HK-2 (cell line): ENCODE results near the gene FTO.
"Not testable (repeated sequence)": the region's sequence is repeated elsewhere in the genome, so short reads cannot be mapped to it uniquely, and the experiment has no call there.

Source experiments
- DNase-seq: peaks from one replicate; pipeline ENCODE4 v3.0.0-alpha.2; 2018; ENCODE audit not compliant: unreplicated experiment

FTO gene

DNA sequence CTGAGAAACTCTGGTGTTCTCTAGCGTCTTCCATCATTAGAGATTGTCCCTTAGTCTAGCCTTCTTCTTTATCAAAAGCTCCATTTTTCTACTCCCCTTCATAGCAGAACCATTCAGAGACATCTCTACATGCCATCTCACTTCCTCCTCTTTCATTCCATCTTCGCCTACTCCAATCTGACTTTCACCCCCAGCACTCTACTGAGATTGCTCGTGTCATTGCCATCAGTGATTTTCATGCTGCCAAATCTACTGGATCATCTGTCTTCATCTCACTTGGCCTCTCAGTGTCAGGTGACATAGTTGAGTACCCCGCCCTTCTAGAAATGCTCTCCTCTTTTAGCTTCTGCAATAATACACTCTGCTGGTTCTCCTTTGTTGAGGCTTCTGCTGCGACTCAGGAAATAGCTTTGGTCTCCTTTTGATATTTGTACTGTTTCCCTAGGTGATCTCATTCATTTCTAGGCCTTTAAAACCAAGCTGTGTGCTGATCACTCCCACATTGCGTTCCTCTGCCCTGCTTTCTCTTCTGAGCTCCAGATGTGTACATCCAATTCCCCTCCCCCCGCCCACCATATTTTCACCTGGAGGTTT lies 119.1 kb downstream of the FTO start:
- DNase-seq: no peak

DNA sequence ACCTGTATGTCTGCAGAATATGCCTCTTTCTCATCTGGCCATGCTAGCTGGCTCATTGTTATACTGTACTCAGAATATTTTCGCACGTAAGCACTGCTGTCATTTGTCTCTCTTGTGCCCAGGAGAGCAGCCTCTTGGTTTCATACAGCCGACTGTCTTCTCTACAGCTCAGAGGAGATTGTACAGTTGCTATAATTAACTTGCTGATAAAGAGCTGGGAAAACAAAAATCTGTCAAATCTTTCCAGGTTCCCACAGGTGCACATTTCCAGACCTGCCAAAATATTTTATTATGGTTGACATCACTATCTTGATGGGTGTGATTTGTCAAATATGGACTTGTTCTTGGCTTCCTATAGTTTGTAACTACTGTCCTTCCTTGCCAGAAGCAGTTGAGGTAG lies 122.7 kb downstream of the FTO start:
- no peak for DNase-seq

DNA sequence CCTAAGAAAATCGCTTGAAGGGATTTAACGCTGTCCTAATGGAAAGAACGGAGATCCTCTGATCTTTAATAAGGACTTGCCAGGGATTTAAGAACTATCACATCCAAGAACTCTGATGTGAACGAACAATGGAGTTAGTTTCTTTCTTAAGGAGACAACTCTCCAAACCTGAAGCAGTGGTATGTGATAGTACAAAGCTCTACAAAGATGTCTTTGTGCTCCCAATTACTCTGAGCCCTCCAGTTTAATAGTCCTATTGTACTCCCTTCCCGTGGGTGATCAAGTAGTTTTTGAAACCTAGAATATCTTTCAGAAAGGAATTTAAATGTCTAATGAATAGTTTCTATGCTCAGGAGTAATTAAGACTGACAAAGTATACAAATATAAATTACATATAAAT lies 123.8 kb downstream of the FTO start:
- no peak for DNase-seq

DNA sequence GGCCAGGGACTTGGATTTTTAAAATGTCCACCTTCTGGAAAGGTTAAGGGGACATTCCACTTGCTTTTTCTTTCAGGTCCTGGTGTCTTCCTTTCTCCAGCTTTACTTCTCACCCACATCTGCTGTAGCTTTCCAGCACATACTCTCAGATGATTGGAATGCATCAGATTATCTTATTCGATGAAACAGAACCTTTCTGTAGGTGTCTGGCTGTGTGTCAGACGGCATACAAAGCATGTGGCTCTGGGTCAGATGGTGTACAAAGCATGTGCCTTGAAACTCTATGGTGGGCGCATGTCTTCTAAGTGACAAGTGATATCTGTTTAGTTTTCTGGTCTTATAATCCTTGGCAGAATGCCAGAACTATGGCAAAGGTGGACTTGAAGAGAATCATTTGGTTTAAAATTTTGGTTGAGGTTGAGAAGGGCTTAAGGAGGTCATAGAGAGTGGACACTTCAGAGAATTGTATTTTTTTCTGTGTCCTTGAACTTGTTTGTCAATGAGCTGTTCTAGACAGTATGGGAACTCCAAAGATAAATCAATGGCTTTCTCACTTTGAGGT lies 125.3 kb downstream of the FTO start:
- peak; percentile 29 for DNase-seq

DNA sequence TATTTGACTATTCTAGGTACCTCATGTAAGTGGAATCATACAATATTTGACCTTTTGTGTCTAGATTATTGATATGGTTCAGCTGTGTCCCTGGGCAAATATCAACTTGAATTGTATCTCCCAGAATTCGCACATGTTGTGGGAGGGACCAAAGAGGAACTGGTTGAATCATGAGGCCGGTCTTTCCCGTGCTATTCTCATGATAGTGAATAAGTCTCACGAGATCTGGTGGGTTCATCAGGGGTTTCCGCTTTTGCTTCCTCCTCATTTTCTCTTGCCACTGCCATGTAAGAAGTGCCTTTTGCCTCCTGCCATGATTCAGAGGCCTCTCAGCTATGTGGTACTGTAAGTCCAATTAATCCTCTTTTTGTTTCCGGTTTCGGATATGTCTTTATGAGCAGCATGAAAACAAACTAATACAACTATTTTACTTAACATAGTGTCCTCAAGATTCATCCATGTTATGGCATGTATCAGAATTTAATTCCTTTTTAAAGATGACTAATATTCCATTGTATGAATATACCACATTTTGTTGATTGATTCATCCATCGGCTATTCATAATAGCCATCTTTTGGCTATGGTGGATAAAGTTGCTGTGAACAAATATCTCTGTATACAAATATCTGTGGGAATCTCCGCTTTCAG lies 129.1 kb downstream of the FTO start:
- no peak for DNase-seq

DNA sequence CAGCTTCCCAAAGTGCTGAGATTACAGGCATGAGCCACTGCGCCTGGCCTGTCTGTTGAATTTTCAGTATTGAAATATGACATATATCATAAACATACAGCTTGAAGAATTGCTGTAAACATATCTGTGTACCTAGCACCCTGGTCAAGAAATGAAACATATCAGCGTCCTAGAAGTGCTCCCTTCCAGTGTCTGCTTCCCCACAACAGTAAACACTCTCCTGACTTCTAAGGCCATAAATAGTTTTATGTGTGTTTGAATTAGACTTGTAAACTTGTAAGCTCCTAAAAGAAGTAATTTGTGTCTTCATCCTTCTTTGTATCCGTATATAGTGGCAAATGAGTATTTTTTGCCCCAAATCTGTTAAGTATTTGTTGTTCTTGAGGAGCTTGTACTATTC lies 132.2 kb downstream of the FTO start:
- DNase-seq: no peak

DNA sequence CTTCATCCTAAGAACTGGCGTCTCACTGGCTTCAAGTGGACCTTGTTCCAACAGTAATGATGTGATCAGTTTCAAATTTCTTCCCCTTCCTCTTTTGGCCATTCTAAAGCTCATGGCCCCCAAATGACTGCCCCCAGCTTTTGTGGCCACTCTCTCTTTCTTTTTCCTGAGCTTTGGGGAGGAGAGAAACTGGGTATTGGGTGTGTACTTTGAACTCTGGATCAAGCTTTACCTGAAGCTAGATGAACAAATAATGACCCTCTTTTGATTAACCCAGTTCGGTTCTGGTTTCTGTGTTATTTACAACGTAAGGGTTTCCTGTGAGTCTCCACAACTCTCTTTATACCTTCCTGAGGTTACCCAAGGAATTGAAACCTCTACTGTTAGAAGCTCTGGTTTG lies 132.7 kb downstream of the FTO start:
- no peak for DNase-seq

DNA sequence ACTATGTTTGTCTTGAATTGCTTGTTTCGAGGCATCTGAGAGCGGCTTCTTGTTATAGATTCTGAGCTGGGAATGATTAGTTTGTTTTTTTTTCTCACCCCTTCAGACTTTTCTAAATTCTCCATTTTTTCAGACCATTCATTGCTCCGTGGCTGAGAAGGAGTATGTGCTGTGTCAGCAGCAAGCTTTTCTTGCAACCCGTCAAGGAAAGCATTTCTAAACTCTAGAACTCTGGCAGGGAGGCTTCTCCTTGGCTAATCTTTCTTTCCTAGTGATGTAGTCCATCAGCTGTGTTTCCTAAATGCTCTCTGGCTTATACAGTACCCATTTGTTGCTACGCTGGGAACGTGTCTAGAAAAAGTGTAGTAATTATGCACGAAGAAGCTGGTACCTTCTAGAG lies 133.5 kb downstream of the FTO start:
- no peak for DNase-seq

DNA sequence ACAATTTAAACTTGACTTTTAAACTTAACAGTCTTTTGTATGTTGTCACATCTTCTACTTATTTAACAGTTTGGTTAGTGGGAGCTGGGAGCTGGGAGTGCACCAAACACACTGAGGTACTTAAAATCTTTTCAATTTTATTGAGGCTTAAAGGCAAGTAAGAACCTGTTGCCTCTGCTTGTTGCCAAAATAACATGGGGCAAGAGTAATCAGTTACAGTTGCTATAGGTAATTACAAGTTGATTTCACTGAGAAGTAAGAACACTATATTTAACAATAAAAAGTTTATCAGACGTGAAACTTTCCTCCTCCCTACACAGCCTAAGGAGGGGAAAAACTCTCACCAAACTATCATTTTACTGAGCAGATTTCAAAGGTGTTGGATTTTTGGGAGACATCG lies 135.2 kb downstream of the FTO start:
- no peak for DNase-seq

DNA sequence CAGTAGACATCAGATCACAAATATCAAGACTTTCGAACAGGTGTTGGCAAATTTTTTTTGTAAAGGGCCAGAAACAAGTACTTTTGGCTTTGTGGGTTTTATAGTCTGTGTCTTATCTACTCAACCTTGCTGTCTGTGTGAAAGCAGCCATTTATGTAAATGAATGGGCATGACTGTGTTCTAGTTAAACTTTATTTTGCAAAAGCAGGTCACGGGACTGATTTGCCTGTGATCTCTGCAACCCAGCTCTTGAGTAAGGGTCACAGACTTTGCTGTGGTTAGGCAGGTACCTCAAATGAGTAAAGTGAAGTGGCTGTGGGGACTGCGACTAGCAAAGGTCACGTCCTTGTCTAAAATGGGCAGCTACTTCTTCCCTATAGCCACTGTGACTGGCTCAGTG lies 136.5 kb downstream of the FTO start:
- DNase-seq: no peak

DNA sequence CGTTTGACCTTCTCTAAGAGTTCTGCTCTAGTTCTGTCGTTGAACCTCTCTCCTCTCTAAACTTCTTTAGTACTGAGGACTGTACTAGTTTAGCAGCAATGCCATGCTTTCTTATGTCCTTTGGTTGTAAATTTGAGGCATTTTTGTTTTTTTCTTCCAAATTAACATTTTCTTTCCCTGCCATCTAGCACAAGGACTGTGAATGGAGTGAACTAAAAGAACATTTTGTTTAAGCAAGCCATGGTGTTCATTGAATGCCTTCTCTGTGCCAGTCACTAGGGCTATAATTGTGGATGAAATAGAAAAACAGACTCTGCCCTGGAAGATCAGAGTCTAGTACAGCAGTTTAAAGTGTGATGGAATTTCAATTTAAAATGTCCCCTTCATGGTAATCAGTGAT lies 137.9 kb downstream of the FTO start:
- no peak for DNase-seq

DNA sequence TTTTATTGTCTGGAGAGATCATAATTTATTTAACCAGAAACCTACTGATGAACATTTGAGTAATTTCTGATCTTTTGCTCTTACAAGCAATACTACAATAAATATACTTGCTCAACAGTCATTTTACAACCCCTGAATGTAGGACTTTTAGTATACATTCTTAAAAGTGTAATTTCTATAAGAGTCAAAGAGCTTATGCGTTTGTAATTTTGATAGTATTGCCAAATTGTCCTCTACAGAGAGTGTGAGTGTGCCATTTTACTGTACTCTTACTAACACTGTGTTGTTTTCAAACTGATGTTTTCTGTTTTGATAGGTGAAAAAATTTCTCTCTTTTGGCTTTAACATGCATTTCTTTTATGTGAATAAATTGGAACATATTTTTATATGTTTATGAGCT lies 139.1 kb downstream of the FTO start:
- no peak for DNase-seq

DNA sequence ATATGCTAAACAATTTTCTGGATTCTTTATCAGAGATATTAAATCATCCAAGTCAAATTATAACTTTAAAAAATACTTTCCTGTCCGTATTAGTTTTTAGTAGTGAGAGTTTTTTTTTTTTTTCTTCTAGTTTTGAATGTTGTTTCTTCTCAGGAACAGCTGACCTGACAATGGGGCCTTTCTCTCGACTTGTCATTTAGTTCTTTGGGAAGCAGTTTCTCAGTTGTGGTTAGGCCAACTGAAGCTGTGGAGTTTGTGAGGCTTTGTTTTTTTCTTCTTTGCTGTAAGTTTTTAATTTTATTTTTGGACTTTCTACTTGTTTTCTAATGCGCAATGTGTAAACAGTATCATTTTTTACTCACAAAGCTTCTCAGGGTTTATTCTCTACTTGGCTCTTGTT lies 140.8 kb downstream of the FTO start:
- DNase-seq: no peak

DNA sequence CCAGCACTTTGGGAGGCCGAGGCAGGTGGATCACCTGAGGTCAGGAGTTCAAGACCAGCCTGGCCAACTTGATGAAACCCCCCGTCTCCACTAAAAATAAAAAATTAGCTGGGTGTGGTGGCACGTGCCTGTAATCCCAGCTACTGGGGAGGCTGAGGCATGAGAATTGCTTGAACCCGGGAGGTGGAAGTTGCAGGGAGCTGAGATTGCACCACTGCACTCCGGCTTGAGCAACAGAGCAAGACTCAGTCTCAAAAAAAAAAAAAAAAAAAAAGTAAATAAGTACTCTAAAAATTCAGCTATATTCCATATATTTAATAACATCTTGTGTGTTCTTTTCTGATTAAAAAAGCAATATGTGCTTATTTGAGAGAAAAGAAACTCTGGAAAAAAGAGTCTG lies 142.6 kb downstream of the FTO start:
- not testable (repeated sequence) for DNase-seq

DNA sequence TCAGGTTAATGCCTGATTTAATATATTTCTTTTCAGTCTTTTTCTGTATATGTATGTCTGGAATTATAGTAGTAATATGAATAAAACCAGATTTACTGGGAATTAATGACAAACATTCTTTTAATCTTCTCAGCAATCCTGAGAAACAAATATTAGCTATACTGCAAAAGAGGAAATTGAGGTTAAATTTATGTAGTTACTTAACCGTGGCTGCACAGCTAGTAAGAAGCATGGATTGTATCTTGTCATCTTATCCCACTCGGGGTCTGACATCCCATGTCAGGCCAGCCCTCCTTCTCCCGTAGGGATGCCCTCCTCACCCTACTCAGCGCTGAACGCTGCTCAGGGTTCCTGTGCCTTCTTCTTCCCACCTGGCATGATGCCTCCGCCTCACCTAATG lies 143.0 kb downstream of the FTO start:
- no peak for DNase-seq

DNA sequence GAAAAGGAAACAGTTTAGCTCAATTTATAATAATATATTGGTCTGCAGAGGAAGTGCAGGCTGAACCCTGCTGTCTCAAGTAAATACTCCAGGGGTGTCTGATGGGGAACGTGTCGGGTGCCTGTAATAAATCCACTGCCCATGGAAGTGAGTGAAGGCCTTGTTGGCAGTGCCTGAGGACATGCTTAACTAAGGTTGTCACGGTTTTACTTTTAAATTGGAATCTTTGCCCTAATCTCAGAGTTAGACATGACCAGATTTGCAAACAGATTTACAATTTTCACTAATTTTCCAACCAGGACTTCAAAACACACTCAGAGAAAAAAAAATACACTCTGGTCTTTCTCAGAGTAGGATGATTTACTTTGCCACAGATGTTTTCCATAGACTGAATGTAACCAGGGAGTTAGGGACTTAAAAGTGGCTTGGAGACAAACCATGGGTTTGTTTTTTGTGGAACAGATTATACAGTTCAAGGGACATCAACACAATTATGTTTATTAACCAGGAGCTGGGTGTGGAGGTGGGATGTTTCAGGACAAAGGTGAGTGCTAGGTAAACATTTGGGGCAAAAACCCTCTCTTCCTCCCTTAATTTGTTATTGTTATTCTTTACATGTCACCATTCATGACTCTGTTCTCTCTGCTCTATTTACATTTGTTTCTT lies 144.5 kb downstream of the FTO start:
- DNase-seq: no peak

DNA sequence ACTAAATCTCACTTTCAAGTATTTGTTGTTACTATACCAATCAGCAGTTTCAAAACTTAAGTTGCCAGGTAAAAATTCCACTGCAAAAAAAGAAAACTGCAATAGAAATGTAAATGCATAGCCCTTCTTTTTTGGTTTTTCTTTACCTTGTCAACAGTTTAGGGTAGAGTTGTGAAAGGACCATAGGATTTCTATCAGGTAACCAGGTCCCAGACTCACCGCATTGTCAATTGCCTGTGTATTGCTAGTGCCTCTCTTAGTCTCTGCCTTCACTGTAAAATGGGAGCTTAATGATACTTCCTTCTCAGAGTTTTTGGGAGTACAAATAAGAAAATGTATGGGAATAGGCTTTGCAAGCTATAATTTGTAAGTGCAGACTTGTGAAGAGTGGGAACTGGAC lies 145.0 kb downstream of the FTO start:
- no peak for DNase-seq

DNA sequence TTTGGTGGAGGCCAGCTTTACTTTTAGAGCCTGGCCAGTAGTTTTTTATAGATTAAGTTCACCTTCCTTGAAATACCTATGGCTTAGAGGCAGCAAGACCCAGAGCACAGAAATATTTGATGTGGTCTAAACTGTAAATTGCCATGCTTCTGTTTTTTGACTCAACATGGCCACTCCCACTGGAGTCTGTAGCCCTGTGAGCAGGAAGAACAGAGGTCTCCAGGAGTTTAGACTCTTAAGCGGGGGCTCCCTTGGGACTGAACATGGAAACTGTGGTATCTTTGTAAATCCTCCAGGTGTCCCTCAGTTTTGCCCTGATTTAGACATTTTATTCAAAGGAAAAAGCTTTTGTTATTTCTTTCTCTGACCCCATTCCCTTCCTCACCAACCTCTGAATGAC lies 145.6 kb downstream of the FTO start:
- DNase-seq: no peak

DNA sequence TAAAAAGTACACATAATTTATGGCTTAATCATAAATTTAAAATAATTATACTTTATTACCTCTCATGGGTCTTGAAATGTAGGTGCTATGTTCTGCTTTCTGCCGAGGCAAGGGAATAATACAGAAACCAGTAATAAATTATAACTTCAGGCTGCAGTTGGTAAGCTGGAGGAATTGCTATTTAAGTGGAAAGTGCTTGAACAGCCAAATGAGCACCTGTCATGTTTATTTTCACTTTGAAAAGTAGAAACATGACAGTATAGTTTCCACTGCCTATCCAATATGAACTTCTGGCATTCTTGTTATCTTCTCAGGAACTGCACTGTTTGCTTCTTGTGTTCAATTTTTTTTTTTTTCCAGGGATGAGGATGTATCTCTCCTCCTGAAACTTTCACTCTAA lies 146.0 kb downstream of the FTO start:
- no peak for DNase-seq

DNA sequence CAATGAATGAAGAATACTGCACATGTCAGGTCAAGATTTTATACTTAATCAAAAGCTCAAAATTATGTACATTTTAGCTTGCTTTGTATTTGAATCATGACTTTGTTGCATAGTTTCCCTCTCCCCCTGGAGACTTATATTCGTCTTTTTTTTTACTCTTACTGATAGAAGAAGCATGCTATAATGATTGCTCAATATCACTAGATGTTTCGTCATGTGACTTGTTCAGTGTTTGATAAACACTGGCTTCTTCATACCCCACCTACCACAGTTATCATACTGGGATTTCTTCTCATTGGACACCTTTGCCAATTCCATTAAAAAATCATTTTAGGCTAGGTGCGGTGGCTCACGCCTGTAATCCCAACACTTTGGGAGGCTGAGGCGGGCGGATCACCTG lies 148.7 kb downstream of the FTO start:
- DNase-seq: no peak

DNA sequence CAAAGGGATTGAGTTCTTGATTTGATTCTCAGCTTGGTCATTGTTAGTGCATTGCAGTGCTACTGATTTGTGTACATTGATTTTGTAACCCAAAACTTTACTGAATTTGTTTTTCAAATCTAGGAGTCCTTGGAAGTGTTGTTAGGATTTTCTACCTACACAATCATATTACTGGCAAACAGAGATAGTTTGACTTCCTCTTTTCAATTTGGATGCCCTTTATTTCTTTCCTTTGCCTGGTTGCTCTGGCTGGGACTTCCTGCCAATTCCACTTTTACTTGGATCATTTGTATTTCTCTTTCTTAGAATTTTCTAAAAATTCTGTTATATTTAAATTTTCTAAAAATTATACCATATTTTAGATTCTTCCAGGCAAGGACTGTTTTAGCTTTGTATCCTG lies 151.1 kb downstream of the FTO start:
- no peak for DNase-seq

DNA sequence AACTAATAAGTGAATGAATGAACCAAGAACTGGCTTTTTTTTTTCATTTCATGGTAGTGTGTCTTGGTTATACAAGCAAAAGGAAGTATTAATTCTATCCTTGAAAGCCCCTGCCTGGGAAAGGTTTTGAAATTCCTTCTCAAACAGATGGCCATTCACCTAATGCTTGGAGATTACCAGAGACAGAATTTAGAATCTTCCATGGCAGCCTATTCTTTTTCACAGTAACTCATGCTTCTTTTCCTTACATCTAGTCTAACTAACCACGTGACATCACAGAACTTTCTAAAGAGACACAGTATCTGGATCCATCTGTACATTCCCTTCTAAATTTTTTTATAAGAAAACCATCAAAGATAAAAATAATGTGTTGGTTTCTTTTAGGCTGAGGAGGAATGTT lies 151.6 kb downstream of the FTO start:
- no peak for DNase-seq

DNA sequence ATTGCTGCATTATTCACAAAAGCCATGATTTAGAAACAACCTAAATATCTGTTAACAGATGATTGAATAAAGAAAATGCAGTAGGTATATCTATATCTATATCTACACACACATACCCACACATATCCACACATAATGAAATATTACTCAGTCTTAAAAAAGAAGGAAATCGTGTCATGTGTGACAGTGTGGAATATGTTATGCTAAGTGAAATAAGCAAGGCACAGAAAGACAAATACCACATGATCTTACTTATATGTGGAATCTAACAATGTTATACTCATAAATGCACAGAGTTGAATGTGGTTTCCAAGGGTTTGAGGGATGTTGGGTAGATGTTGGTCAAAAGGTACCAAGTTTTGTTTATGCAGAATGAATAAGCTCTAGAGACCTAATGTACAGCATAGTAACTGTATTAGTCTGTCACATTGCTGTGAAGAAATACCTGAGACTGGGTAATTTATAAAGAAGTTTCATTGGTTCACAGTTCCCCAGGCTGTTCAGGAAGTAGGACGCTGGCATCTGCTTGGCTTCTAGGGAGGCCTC lies 156.1 kb downstream of the FTO start:
- no peak for DNase-seq
